NCI-H2107 (cell line): ENCODE data around the gene COL24A1.
"Not testable (repeated sequence)": the region's sequence is repeated elsewhere in the genome, so short reads cannot be mapped to it uniquely, and the experiment has no call there.

Experiments
- DNase-seq: peaks from one replicate; lab custom pipeline; 2025; lab: John Stamatoyannopoulos, UW

The COL24A1 gene

DNA sequence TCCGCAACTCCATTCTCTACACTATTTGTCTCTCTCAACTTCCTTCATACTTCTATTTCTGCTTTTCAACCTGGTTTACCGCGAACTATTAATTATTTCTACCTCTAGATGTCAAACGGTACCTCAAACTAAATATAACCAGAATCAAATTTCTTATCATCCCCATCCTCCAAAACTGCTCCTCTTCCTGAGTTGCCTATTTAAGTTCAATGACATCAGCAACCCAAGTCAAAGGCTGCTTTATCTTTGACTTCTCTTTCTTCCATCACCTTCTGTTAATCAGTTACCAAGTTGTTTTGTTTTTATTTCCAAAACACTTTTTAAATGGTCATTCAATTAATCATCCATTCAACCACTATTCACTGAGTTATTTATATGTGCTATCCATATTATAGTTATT lies 171.9 kb downstream of the COL24A1 start:
- no peak for DNase-seq

DNA sequence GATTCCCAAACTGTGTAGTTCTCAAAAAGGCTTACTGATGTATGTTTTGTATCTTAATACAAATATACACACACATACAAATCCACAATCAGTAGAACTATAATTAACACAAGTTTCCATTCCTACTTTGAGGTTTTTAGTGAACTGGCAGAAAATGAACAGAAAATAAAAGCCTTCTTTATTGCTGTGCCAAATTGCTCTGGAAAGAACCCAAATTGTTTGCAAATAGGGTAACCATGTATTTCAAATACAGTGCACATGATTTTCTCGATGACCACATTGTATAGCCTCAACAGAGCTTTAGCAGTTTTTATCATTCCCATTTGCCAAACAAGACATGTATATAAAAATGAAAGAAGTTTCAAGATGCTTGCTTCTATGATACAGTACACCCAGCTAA lies 173.3 kb downstream of the COL24A1 start:
- no peak for DNase-seq

DNA sequence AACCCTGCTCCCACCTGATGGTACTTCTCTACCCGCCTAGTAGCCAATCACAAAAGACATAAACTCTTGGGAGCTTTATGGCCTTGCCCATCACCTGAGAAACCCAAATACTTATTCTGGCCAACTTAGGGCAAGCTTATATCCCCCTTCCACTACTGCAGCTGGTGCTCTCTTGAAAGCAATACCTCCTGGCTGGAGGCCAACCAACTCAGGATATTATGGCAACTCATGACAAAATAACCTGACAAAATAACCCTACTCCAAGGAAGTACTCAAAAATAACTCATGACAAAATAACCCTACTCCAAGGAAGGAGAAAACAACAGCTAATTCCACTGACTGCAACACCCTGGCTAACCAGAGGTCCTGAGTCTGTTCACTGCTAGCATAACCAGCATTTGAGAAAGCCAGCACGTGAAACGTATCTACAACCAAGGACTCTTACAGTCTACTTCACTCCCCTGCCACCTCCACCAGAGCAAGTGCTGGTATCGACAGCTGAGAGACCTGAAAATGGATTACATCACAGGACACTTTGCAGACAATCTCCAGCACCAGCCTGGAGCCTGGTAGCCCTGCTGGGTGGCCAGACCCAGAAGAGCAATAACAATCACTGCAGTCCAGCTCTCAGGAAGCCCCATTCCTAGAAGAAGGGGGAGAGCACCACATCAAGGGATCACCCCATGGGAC lies 179.9 kb downstream of the COL24A1 start:
- no peak for DNase-seq

GRCh38 chr1:85975912-85976371 lies 180.6 kb downstream of the COL24A1 start:
- no peak for DNase-seq

DNA sequence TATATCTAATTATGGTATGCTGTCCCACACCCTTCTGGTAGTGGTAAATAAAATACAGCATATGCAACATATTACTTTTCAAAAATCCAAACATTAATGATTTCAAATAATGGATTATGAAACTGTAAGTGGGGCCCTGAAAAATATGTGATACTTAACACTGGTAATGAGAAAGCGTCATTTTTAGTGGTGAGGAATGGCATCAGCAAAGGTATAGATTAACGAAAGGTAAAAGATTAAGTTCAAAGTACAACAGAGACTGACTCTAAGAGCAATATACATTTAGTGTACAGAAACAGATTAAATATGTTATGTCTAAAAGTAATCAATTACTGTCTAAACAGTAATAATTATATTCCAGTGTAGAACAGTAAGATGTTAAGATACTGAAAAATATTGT lies 194.1 kb downstream of the COL24A1 start:
- DNase-seq, result no peak

GRCh38 chr1:85957760-85958159 lies 198.8 kb downstream of the COL24A1 start:
- DNase-seq, result no peak

DNA sequence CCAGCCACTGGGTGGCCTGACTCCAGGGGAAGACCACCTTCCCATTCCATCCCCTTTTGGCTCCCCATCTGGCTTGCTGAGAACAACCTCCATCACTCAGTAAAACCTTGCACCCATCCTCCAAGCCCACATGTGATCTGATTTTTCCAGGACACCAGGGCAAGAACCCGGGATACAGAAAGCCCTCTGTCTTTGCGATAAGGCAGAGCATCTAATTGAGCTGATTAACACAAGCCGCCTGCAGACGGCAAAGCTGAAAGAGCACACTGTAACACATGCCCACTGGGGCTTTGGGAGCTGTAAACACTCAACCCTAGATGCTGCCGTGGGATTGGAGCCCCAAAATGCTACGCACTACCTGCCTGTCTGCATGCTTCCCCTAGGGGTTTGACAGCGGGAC lies 201.4 kb downstream of the COL24A1 start:
- DNase-seq, result not testable (repeated sequence)

- no peak for DNase-seq
These were observed 204.1 kb downstream of the COL24A1 start for GRCh38 chr1:85952460-85952859.

DNA sequence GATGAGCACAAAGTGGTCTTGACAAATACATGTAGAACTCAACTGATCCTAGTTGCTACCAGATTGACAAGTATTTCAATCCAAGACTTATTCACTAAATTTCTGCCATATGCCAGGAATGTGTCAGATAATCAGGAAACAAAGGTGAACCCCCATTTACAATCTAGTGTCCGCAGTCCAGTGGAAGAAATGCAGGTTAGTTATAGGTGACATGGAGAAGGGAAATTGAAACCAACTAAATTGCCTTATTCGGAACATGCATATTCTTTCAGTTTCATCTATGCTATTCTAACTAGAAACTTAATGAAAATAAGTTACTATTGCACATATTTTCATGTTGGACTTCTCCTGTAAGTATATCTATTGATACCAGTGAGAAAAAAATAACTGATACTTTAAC lies 209.4 kb downstream of the COL24A1 start:
- DNase-seq, result no peak

DNA sequence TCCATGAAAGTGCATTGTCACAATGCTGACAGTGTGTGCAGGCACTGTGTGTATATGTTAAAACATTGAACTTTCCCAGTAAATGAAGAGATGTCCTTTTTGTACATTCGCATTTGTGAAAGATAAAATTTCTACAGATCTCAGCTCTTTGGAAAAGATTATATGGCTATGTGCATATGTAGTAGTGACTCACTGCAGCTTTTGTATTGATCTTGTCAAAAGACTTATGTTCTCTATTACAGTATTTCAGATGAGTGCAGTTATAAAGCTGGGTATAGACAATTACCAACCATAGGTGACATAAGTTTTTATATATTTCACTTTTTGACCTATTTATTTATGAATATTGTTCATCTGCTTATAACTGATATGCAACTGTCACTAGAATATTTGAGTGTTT lies 212.6 kb downstream of the COL24A1 start:
- DNase-seq, result no peak

- DNase-seq, result no peak
These were observed 213.0 kb downstream of the COL24A1 start for GRCh38 chr1:85943526-85943925.

DNA sequence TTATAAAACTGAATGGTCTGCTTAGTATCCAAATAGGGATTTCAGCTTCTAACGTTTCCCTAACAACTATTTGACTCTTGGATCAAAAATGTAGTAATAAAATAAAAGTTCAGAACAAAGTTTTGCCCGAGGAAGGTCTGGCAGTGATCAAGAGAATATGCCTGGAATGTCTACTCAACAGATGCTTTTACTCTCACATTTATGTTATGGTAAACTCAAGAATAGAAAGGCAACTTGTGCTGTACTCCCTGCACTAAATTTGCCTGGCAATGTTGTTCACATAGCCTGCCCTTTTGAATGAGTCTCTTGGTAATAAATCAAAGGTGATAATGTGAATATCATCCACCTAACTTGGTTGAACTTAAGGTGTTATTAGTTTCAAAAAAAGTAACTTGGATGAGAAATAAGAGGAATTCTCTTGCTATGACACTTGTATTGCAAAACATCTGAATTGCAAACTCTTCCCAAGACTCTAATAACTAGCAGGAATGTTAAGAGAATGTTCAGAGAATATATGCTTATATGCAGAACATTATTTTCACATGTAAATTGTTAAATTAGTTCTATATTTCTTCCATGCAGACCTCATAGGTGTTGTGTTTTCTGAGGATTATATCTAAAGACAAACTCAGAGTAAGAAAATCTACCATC lies 215.8 kb downstream of the COL24A1 start:
- DNase-seq, result no peak

DNA sequence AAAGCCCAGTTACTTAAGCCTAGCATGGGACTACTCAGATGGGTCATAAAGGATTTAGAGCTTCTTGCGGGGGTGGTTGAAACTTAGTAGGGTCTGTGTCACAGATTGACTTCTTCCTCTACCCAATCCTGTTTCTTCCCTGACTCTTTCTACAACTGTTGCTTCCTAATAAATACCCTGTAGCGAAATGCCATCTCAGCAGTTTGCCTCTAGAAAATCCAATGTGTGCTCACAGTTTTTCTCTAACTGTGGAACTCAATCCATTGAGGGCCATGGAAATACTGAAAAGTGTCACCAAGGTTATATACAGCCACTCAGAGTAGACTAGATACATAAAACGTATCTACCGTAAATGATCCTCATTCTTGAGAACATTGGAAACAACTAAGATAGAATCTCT lies 217.7 kb downstream of the COL24A1 start:
- no peak for DNase-seq

DNA sequence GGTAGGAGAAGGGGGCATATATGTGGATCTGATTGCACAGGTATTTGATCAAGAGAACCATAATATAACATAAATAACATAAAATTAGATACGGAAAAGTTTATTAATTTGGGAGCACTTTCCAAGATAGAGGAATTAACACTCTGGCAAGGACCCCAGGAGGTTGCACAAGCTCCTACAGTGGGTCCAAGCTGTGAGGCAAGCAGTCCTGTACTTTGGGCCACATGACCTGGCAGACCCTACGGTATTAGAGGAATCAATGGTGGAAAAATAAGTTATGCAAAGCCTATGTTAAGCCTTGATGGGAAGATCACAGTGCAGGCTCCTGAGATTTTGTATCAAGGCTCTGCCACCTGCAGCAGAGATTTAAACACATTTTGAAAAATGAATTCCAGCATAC lies 220.1 kb downstream of the COL24A1 start:
- DNase-seq, result no peak

- DNase-seq, result no peak
These were observed 220.5 kb downstream of the COL24A1 start for GRCh38 chr1:85936057-85936456.

GRCh38 chr1:85935234-85935633 lies 221.3 kb downstream of the COL24A1 start:
- DNase-seq, result no peak

DNA sequence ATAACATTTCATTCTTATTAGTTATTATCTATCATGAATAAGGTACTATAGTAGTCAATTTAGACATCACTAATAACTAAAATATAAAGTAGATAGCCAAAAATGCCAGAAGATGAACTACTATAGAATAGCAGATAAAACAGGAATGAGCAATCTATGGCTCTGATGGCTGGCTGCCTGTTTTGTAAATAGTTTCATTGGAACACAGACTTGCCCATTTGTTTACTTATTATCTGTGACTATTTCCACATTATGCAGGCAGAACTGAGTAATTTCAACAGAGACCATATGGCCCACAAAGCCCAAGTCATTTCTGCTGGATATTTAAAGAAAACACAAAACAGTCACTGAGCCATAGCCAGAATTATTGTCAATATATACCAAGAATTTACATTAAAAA lies 222.1 kb downstream of the COL24A1 start:
- DNase-seq, result no peak

DNA sequence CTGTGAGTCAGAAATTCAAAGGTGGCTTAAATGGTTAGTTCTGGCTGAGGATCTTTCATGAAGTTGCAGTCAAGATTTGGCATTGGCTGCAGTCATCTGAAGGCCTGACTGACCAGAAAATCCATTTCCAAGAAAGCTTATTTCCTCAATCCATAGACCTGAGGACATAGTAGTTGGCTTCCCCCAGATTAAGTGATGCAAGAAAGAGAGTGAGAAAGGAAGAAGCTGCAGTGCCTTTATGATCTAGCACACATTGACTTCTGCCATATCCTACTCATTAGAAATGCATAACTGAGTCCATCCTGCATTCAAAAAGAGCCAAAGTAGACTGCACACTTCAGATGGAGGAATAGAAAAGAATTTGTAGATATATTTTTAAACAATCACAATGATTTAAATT lies 222.6 kb downstream of the COL24A1 start:
- no peak for DNase-seq

DNA sequence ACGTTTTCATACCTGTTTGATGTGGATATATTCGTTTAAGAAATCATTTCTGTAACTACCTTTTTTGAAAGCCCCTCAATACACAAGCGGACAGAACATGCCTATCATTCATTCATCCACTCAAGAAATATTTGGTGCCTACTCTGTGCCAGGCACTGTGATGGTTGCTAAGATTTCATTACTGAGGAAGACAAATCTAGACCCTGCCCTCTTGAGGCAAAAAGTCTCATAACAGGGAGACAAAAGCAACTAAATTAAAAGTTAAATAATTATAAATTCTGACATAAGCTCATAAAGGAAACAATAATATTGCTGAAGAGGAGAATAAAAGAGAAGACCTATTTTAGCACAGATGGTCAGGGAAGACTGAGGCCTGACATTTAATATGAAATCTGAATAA lies 244.8 kb downstream of the COL24A1 start:
- DNase-seq, result no peak

DNA sequence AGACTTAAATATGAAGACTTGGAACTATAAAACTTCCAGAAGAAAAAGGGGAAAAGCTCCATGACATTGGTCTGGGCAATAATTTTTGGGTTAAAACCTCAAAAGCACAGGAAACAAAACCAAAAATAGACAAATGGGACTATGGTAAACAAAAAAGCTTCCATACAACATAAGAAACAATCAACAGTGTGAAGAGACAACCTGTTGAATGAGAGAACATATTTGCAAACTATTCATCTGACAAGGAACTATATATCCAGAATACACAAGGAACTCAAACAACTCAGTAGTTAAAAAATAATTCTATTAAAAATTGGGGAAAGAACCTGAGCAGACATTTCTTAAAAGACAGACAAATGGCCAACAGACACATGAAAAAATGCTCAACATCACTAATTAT lies 255.7 kb downstream of the COL24A1 start:
- DNase-seq, result no peak

DNA sequence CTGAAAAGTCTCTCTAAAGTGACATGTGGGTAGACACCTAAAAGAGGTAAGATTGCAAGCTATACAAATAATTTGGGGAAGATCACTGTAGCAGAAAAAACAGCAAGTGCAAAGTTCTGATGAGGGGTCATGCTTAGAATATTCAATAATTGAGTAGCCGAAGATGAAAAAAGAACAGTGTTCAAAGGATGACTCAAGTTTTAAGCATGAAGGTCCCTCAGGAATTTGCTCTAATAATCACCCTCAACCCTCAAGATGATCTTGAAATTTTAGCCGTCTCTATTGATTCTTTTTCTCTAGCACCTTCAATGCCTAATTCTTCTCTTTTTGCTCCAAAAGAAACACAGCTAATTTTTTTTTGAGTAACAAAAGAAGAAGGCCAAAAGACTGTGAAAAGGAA lies 257.7 kb downstream of the COL24A1 start:
- no peak for DNase-seq

DNA sequence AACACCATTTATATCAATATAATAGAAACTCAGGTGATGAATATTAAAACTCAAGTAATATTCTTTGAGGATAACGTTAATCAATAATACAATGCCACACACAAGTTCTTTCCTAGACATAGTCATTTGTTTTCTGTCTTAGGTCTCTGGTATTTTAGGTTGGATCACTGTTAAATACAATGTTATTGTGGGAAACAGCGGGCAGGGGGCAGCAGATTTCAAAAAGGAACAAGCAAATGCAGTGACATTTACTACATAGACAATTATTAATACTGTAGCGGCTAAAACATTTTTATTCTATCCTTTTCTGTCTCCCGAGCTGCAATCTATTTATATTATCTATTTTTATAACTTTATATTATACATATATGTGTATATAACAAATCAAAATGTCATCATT lies 261.9 kb downstream of the COL24A1 start:
- no peak for DNase-seq

DNA sequence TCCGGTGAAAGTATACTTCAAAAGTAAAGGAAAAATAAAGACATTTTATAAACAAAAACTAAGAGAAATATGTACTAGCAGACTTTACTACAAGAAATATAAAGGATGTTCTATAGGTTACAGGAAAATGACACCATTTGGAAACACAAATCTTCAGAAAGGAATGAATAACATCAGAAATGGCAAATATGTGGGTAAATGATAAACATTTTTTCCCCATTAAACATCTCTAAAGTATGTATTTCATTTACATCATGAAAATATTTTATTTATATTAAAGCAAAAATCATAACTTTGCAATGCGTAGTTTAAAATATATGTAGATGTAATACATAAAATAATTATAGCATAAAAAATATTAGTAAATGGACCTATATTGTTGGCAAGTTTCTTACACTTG lies 264.2 kb downstream of the COL24A1 start:
- no peak for DNase-seq

- no peak for DNase-seq
These were observed 266.7 kb downstream of the COL24A1 start for GRCh38 chr1:85889870-85890269.
